H9 (cell line): ENCODE results near the gene CAMP. TPM values are rescaled to one million over a fixed set of nuclear protein-coding genes. Genes with fewer than 3 reads are reported as not detected.

Source experiments
- DNase-seq: peaks from one replicate; pipeline ENCODE4 v3.0.0-alpha.2; 2017
- H2AFZ ChIP-seq: one replicate; pipeline ENCODE4 v1.6.1; 2013; ENCODE audit warnings: mild to moderate bottlenecking, low read length, control low read depth, moderate library complexity
- H2AK5ac ChIP-seq: 2 replicates; pipeline ENCODE4 v1.6.1; 2013; ENCODE audit warnings: low read length, control low read depth, mixed read lengths; ENCODE audit not compliant: insufficient read length
- H2BK120ac ChIP-seq: one replicate; pipeline ENCODE4 v1.6.1; 2013; ENCODE audit warnings: low read depth, mild to moderate bottlenecking, low read length, control low read depth, inconsistent platforms; ENCODE audit not compliant: poor library complexity, severe bottlenecking
- H2BK12ac ChIP-seq: 2 replicates; pipeline ENCODE4 v1.6.1; 2013; ENCODE audit warnings: low read length, control low read depth, mixed read lengths, low read depth; ENCODE audit not compliant: insufficient read length
- H2BK15ac ChIP-seq: 2 replicates; pipeline ENCODE4 v1.6.1; 2013; ENCODE audit warnings: low read depth, low read length, control low read depth
- H2BK20ac ChIP-seq: one replicate; pipeline ENCODE4 v1.6.1; 2013; ENCODE audit warnings: low read depth, mild to moderate bottlenecking, low read length, control low read depth, inconsistent platforms; ENCODE audit not compliant: poor library complexity, severe bottlenecking
- H2BK5ac ChIP-seq: 2 replicates; pipeline ENCODE4 v1.6.1; 2013; ENCODE audit warnings: low read length, control low read depth, mixed read lengths; ENCODE audit not compliant: insufficient read length
- H3K14ac ChIP-seq: 2 replicates; pipeline ENCODE4 v1.6.1; 2013; ENCODE audit warnings: low read length, control low read depth; ENCODE audit not compliant: insufficient read depth
- H3K18ac ChIP-seq: 2 replicates; pipeline ENCODE4 v1.6.1; 2013; ENCODE audit warnings: low read depth, mild to moderate bottlenecking, mixed read lengths, low read length, control low read depth; ENCODE audit not compliant: insufficient read length
- H3K23ac ChIP-seq: 2 replicates; pipeline ENCODE4 v1.6.1; 2013; ENCODE audit warnings: low read length, control low read depth, mixed read lengths, low read depth; ENCODE audit not compliant: insufficient read length
- H3K23me2 ChIP-seq: 2 replicates; pipeline ENCODE4 v1.6.1; 2013; ENCODE audit warnings: low read depth, mild to moderate bottlenecking, mixed read lengths, low read length, control low read depth; ENCODE audit not compliant: insufficient read length, poor library complexity, severe bottlenecking
- H3K27ac ChIP-seq: 2 replicates; pipeline ENCODE4 v1.5.1; 2013; ENCODE audit warnings: low read length, control low read depth, mixed read lengths, low read depth; ENCODE audit not compliant: insufficient read length
- H3K27me3 ChIP-seq: 2 replicates; pipeline ENCODE4 v1.6.1; 2013; ENCODE audit warnings: low read length, control low read depth, inconsistent platforms; ENCODE audit not compliant: insufficient read depth
- H3K4ac ChIP-seq: 2 replicates; pipeline ENCODE4 v1.6.1; 2013; ENCODE audit warnings: low read depth, mild to moderate bottlenecking, control low read depth, inconsistent platforms, low read length, moderate library complexity
- H3K4me1 ChIP-seq: 2 replicates; pipeline ENCODE4 v1.6.1; 2013; ENCODE audit warnings: low read length, control low read depth, inconsistent platforms; ENCODE audit not compliant: insufficient read depth
- H3K4me2 ChIP-seq: 2 replicates; pipeline ENCODE4 v1.6.1; 2013; ENCODE audit warnings: low read length, control low read depth, mixed read lengths; ENCODE audit not compliant: insufficient read length, insufficient read depth
- H3K56ac ChIP-seq: 2 replicates; pipeline ENCODE4 v1.6.1; 2013; ENCODE audit warnings: low read depth, mild to moderate bottlenecking, mixed read lengths, low read length, control low read depth; ENCODE audit not compliant: insufficient read length
- H3K79me1 ChIP-seq: 2 replicates; pipeline ENCODE4 v1.6.1; 2013; ENCODE audit warnings: low read depth, mild to moderate bottlenecking, moderate library complexity, low read length, control low read depth, inconsistent platforms; ENCODE audit not compliant: insufficient read depth, poor library complexity, severe bottlenecking
- H3K79me2 ChIP-seq: 2 replicates; pipeline ENCODE4 v1.6.1; 2013; ENCODE audit warnings: low read length, control low read depth, inconsistent platforms; ENCODE audit not compliant: insufficient read depth
- H3K9ac ChIP-seq: 2 replicates; pipeline ENCODE4 v1.6.1; 2013; ENCODE audit warnings: low read length, control low read depth, mixed read lengths; ENCODE audit not compliant: insufficient read length; ENCODE audit errors: extremely low read depth
- H3K9me3 ChIP-seq: one replicate; pipeline ENCODE4 v1.6.1; 2013; ENCODE audit warnings: low read depth, low read length, inconsistent platforms; ENCODE audit not compliant: control insufficient read depth
- H3T11ph ChIP-seq: one replicate; pipeline ENCODE4 v1.6.1; 2013; ENCODE audit warnings: mild to moderate bottlenecking, low read length, control low read depth, inconsistent platforms
- H4K20me1 ChIP-seq: one replicate; pipeline ENCODE4 v1.6.1; 2013; ENCODE audit not compliant: control insufficient read depth, insufficient read length, insufficient read depth
- H4K5ac ChIP-seq: 2 replicates; pipeline ENCODE4 v1.6.1; 2013; ENCODE audit warnings: low read depth, mild to moderate bottlenecking, mixed read lengths, low read length, control low read depth; ENCODE audit not compliant: insufficient read length
- H4K8ac ChIP-seq: replicated peaks from 2 replicates; pipeline ENCODE4 v1.6.1; 2013; ENCODE audit warnings: low read length, control low read depth, mixed read lengths, low read depth; ENCODE audit not compliant: insufficient read length
- H4K91ac ChIP-seq: 2 replicates; pipeline ENCODE4 v1.6.1; 2013; ENCODE audit warnings: low read depth, mild to moderate bottlenecking, moderate library complexity, mixed read lengths, low read length, control low read depth; ENCODE audit not compliant: insufficient read length
- H3K27ac Mint-ChIP-seq, 3 experiments: 2 replicates in 2 of 3; 3 replicates in 1 of 3; pipeline ENCODE4 v1.8.0; 2020 to 2021; ENCODE audit warnings: mixed read lengths in 3 of 3, mild to moderate bottlenecking in 1 of 3, moderate library complexity in 1 of 3
- H3K27me3 Mint-ChIP-seq: 2 replicates; pipeline ENCODE4 v1.8.0; 2021; ENCODE audit warnings: low read depth, mild to moderate bottlenecking, moderate library complexity, mixed read lengths
- H3K36me3 Mint-ChIP-seq, 3 experiments: 2 replicates in 2 of 3; 3 replicates in 1 of 3; pipeline ENCODE4 v1.8.0; 2020 to 2021; ENCODE audit warnings: low read depth in 3 of 3, mixed read lengths in 3 of 3; ENCODE audit not compliant: insufficient read depth in 1 of 3
- H3K4me1 Mint-ChIP-seq, 2 experiments: 2 replicates each; pipeline ENCODE4 v1.8.0; 2020; ENCODE audit warnings: mixed read lengths in 2 of 2
- H3K4me3 Mint-ChIP-seq, 2 experiments: 2 replicates in 1 of 2; 3 replicates in 1 of 2; pipeline ENCODE4 v1.8.0; 2020 to 2021; ENCODE audit warnings: mild to moderate bottlenecking in 2 of 2, mixed read lengths in 2 of 2, moderate library complexity in 1 of 2
- H3K9me3 Mint-ChIP-seq, 2 experiments: 2 replicates in 1 of 2; 3 replicates in 1 of 2; pipeline ENCODE4 v1.8.0; 2020; ENCODE audit warnings: mild to moderate bottlenecking in 2 of 2, mixed read lengths in 2 of 2, moderate library complexity in 1 of 2
- WGBS: extraction: QIAGEN DNeasy Blood & Tissue Kit; methylation state at CpG from one replicate; pipeline ENCODE4 v1.1.7; 2013; ENCODE audit warnings: missing lambda C conversion rate, low lambda C conversion rate, mixed read lengths; ENCODE audit not compliant: insufficient read length; ENCODE audit errors: extremely low coverage; 5-methylcytosine and 5-hydroxymethylcytosine counted together
- total RNA-seq: library from RNA; stranded (reverse); gene quantifications from 2 replicates; pipeline ENCODE4 v1.2.1, GENCODE V29; 2021
- TF ChIP-seq, protein P1 (sequence below): fragments of 200-600 bp; sonication (generic); conservative IDR thresholded peaks from 3 replicates; pipeline ENCODE4 v1.8.0; 2021; ENCODE audit warnings: antibody characterized with exemption, mild to moderate bottlenecking

CAMP gene
- total RNA-seq, 1 experiment from 2014 or later = not detected

DNA sequence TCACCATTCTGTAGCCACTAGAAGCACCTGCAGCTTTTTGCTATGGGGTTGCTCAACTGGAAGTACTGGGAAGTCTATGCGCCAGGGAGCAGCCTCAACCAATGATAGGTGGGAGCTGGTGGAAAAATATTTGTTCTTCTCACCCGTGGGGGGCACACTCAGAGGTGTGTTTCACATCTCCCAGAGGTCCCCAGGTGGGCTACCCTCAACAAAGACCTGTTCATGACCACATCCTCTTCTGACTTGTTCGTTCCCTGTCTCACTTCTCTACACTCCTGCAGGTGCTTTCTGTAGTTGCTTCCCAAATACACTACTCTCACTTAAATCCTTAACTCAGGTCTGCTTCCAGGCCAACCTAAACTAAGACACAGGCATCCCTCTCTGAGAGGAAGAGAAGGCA is 3.6 kb downstream of the CAMP start:
- no peak overlapping the region for H3K9ac ChIP-seq
- H2BK120ac ChIP-seq = no peak overlapping the region
- H2BK15ac ChIP-seq = no peak overlapping the region
- H3K18ac ChIP-seq = no peak overlapping the region
- no peak overlapping the region for H2BK20ac ChIP-seq
- H2BK5ac ChIP-seq = no peak overlapping the region
- no peaks in the 10 kb centered on the region for H3K9me3 Mint-ChIP-seq
- H4K91ac ChIP-seq = no peak overlapping the region
- H3K27ac ChIP-seq = no peak overlapping the region
- peaks cover 9 to 10% of the 10 kb centered on the region in 2 experiments for H3K4me1 Mint-ChIP-seq
- H3K27ac Mint-ChIP-seq = no peak overlapping the region; a peak in 1 of 7 replicates
- H2AK5ac ChIP-seq = no peak overlapping the region
- no peaks in the 10 kb centered on the region for H3K4me1 ChIP-seq
- peaks cover 20% of the 10 kb centered on the region for H3K27me3 Mint-ChIP-seq
- no peaks in the 10 kb centered on the region for H3K79me2 ChIP-seq
- H3K79me1 ChIP-seq = no peaks in the 10 kb centered on the region
- no peak overlapping the region for H4K8ac ChIP-seq
- no peak overlapping the region for H3K14ac ChIP-seq
- H3K4ac ChIP-seq = no peak overlapping the region
- H3K4me3 Mint-ChIP-seq = no peak overlapping the region
- H2AFZ ChIP-seq = no peak overlapping the region
- no peak for DNase-seq
- H3K36me3 Mint-ChIP-seq = no peaks in the 10 kb centered on the region
- H3K9me3 ChIP-seq = no peaks in the 10 kb centered on the region
- H3T11ph ChIP-seq = no peak overlapping the region
- no peak overlapping the region for H3K23ac ChIP-seq
- H4K20me1 ChIP-seq = no peaks in the 10 kb centered on the region
- no peak overlapping the region for H3K56ac ChIP-seq
- TF ChIP-seq, protein P1, sequence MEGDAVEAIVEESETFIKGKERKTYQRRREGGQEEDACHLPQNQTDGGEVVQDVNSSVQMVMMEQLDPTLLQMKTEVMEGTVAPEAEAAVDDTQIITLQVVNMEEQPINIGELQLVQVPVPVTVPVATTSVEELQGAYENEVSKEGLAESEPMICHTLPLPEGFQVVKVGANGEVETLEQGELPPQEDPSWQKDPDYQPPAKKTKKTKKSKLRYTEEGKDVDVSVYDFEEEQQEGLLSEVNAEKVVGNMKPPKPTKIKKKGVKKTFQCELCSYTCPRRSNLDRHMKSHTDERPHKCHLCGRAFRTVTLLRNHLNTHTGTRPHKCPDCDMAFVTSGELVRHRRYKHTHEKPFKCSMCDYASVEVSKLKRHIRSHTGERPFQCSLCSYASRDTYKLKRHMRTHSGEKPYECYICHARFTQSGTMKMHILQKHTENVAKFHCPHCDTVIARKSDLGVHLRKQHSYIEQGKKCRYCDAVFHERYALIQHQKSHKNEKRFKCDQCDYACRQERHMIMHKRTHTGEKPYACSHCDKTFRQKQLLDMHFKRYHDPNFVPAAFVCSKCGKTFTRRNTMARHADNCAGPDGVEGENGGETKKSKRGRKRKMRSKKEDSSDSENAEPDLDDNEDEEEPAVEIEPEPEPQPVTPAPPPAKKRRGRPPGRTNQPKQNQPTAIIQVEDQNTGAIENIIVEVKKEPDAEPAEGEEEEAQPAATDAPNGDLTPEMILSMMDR = no peak
- WGBS = no CpG with 5 or more reads among the region's 3 CpGs
- no peaks in the 10 kb centered on the region for H3K23me2 ChIP-seq
- no peak overlapping the region for H3K4me2 ChIP-seq
- H3K27me3 ChIP-seq = no peaks in the 10 kb centered on the region
- H4K5ac ChIP-seq = no peak overlapping the region
- H2BK12ac ChIP-seq = no peak overlapping the region
